Astrocyte (in vitro differentiated cells and primary cell): ENCODE measurements around the gene CNTNAP5. TPM values are rescaled to one million over a fixed set of nuclear protein-coding genes. Genes with fewer than 3 reads are reported as not detected.

Experiments
- DNase-seq: peaks from one replicate; pipeline ENCODE4 v3.0.0-alpha.2; 2010; ENCODE audit warnings: low read depth
- FAIRE-seq: peaks from 2 replicates; lab custom pipeline; 2011; peaks lifted over from hg19 to GRCh38; lab: Jason Lieb, UNC
- H2AFZ ChIP-seq: 2 replicates; pipeline ENCODE4 v1.6.0; 2012; ENCODE audit warnings: low read depth, low read length, inconsistent platforms
- H3K27ac ChIP-seq: 2 replicates; pipeline ENCODE4 v1.5.1; 2011; ENCODE audit warnings: low read depth, low read length, inconsistent platforms
- H3K27me3 ChIP-seq: 2 replicates; pipeline ENCODE4 v1.6.0; 2011; ENCODE audit warnings: low read length, inconsistent platforms; ENCODE audit not compliant: insufficient read depth
- H3K36me3 ChIP-seq: 2 replicates; pipeline ENCODE4 v1.5.1; 2011; ENCODE audit warnings: low read length, inconsistent platforms; ENCODE audit not compliant: insufficient read depth
- H3K4me1 ChIP-seq: 2 replicates; pipeline ENCODE4 v1.5.1; 2011; ENCODE audit warnings: low read length, inconsistent platforms; ENCODE audit not compliant: insufficient read depth
- H3K4me2 ChIP-seq: 2 replicates; pipeline ENCODE4 v1.6.0; 2012; ENCODE audit warnings: low read length, inconsistent platforms
- H3K4me3 ChIP-seq: 2 replicates; pipeline ENCODE4 v1.5.1; 2011; ENCODE audit warnings: low read depth, mild to moderate bottlenecking, low read length, inconsistent platforms; ENCODE audit not compliant: insufficient read depth
- H3K79me2 ChIP-seq: 2 replicates; pipeline ENCODE4 v1.6.0; 2012; ENCODE audit warnings: mild to moderate bottlenecking, low read length, inconsistent platforms; ENCODE audit not compliant: insufficient read depth
- H3K9ac ChIP-seq: 2 replicates; pipeline ENCODE4 v1.6.0; 2012; ENCODE audit warnings: mild to moderate bottlenecking, low read length, inconsistent platforms
- H3K9me3 ChIP-seq: 2 replicates; pipeline ENCODE4 v1.5.1; 2012; ENCODE audit warnings: low read depth, mild to moderate bottlenecking, low read length, inconsistent platforms; ENCODE audit not compliant: insufficient read depth
- H4K20me1 ChIP-seq: 2 replicates; pipeline ENCODE4 v1.6.0; 2012; ENCODE audit warnings: low read length, inconsistent platforms; ENCODE audit not compliant: insufficient read depth
- H3K27ac Mint-ChIP-seq: one replicate; pipeline ENCODE4 v1.8.0; 2021; ENCODE audit warnings: mild to moderate bottlenecking, mixed read lengths; ENCODE audit not compliant: unreplicated experiment
- H3K27me3 Mint-ChIP-seq: one replicate; pipeline ENCODE4 v1.8.0; 2021; ENCODE audit warnings: low read depth, mixed read lengths; ENCODE audit not compliant: unreplicated experiment
- H3K36me3 Mint-ChIP-seq: one replicate; pipeline ENCODE4 v1.8.0; 2021; ENCODE audit warnings: low read depth, mixed read lengths; ENCODE audit not compliant: unreplicated experiment
- H3K4me1 Mint-ChIP-seq: one replicate; pipeline ENCODE4 v1.8.0; 2021; ENCODE audit warnings: low read depth, mixed read lengths; ENCODE audit not compliant: unreplicated experiment
- H3K4me3 Mint-ChIP-seq: one replicate; pipeline ENCODE4 v1.8.0; 2021; ENCODE audit warnings: mild to moderate bottlenecking, moderate library complexity, mixed read lengths; ENCODE audit not compliant: unreplicated experiment
- H3K9me3 Mint-ChIP-seq: one replicate; pipeline ENCODE4 v1.8.0; 2021; ENCODE audit warnings: mild to moderate bottlenecking, mixed read lengths; ENCODE audit not compliant: unreplicated experiment
- CTCF ChIP-seq: IDR thresholded peaks from 2 replicates; pipeline ENCODE4 v1.5.1; 2011; ENCODE audit warnings: low read depth, mild to moderate bottlenecking, inconsistent platforms, low read length, moderate library complexity; ENCODE audit not compliant: insufficient read depth
- EZH2 ChIP-seq: IDR thresholded peaks from 2 replicates; pipeline ENCODE4 v1.6.1; 2012; ENCODE audit warnings: mild to moderate bottlenecking, low read length, inconsistent platforms; ENCODE audit not compliant: insufficient read depth
- total RNA-seq: library from RNA; stranded (reverse); gene quantifications from 2 replicates; pipeline ENCODE4 v1.2.1, GENCODE V29; 2021

CNTNAP5 gene
- total RNA-seq, 1 donor from 2014 or later: 0.30 TPM

GRCh38 chr2:124647663-124648062 is 622.6 kb downstream of the CNTNAP5 start:
- Histone ChIP-seq H3K4me1 (no peaks in the 10 kb centered on the region), H4K20me1 (no peaks in the 10 kb centered on the region), H3K36me3 (no peaks in the 10 kb centered on the region), H3K4me3 (no peak overlapping the region), H3K9me3 (peaks cover under 1% of the 10 kb centered on the region), H3K4me2 (no peak overlapping the region), H2AFZ (no peak overlapping the region), H3K27me3 (no peaks in the 10 kb centered on the region), H3K79me2 (no peaks in the 10 kb centered on the region), H3K9ac (no peak overlapping the region), H3K27ac (no peak overlapping the region)
- FAIRE-seq (no peak), DNase-seq (no peak)
- Mint-ChIP-seq H3K27me3 (peaks cover 2% of the 10 kb centered on the region), H3K4me1 (no peaks in the 10 kb centered on the region), H3K9me3 (no peaks in the 10 kb centered on the region), H3K4me3 (no peak overlapping the region), H3K36me3 (no peaks in the 10 kb centered on the region), H3K27ac (no peak overlapping the region)
- TF ChIP-seq EZH2: no peak
- no peak for TF ChIP-seq CTCF

GRCh38 chr2:124649001-124649400 is 623.9 kb downstream of the CNTNAP5 start:
- Mint-ChIP-seq H3K4me3 (no peak overlapping the region), H3K9me3 (no peaks in the 10 kb centered on the region)

More at GRCh38 chr2:124649001-124649400, 623.9 kb downstream of the CNTNAP5 start:
- Mint-ChIP-seq H3K4me1 (no peaks in the 10 kb centered on the region), H3K27me3 (peaks cover under 1% of the 10 kb centered on the region), H3K36me3 (no peaks in the 10 kb centered on the region), H3K27ac (no peak overlapping the region)
- H3K9me3 ChIP-seq: peaks cover 3% of the 10 kb centered on the region
- no peak for FAIRE-seq
- H3K9ac ChIP-seq: no peak overlapping the region
- no peak overlapping the region for H3K4me3 ChIP-seq
- H3K36me3 ChIP-seq: no peaks in the 10 kb centered on the region
- no peak for DNase-seq
- TF ChIP-seq CTCF (no peak), EZH2 (no peak)
- H2AFZ ChIP-seq: no peak overlapping the region
- H3K27ac ChIP-seq: no peak overlapping the region
- H3K27me3 ChIP-seq: no peaks in the 10 kb centered on the region
- no peaks in the 10 kb centered on the region for H3K79me2 ChIP-seq
- H3K4me2 ChIP-seq: no peak overlapping the region
- no peaks in the 10 kb centered on the region for H3K4me1 ChIP-seq
- no peaks in the 10 kb centered on the region for H4K20me1 ChIP-seq
